GM23248 (cell line): ENCODE data around the gene VSIG8. TPM values are rescaled to one million over a fixed set of nuclear protein-coding genes. Genes with fewer than 3 reads are reported as not detected.

Experiments used
- DNase-seq: peaks from one replicate; pipeline ENCODE4 v3.0.0-alpha.2; 2015
- H2AFZ ChIP-seq: fragments of 200-600 bp; sonication (generic); 2 replicates; pipeline ENCODE4 v1.6.1; 2016; ENCODE audit warnings: antibody characterized with exemption
- H3F3A ChIP-seq: fragments of 200-600 bp; sonication (generic); 2 replicates; pipeline ENCODE4 v1.6.1; 2016; ENCODE audit warnings: mild to moderate bottlenecking, antibody characterized with exemption, mixed run types; ENCODE audit not compliant: insufficient read depth
- H3K27ac ChIP-seq: fragments of 200-600 bp; sonication (generic); 2 replicates; pipeline ENCODE4 v1.5.1; 2016; ENCODE audit warnings: mild to moderate bottlenecking
- H3K27me3 ChIP-seq: fragments of 200-600 bp; sonication (generic); replicated peaks from 2 replicates; pipeline ENCODE4 v1.6.1; 2016; ENCODE audit warnings: mild to moderate bottlenecking; ENCODE audit not compliant: insufficient read depth
- H3K36me3 ChIP-seq: fragments of 200-600 bp; sonication (generic); 2 replicates; pipeline ENCODE4 v1.6.1; 2016; ENCODE audit warnings: low read depth, mild to moderate bottlenecking
- H3K4me1 ChIP-seq: fragments of 200-600 bp; sonication (generic); 2 replicates; pipeline ENCODE4 v1.6.1; 2016; ENCODE audit warnings: mild to moderate bottlenecking; ENCODE audit not compliant: insufficient read depth
- H3K4me2 ChIP-seq: fragments of 200-600 bp; sonication (generic); one replicate; pipeline ENCODE4 v1.6.1; 2016; ENCODE audit warnings: mild to moderate bottlenecking; ENCODE audit not compliant: unreplicated experiment
- H3K4me3 ChIP-seq: fragments of 200-600 bp; sonication (generic); 2 replicates; pipeline ENCODE4 v1.5.1; 2016; ENCODE audit warnings: mild to moderate bottlenecking
- H3K79me2 ChIP-seq: fragments of 200-600 bp; sonication (generic); 2 replicates; pipeline ENCODE4 v1.6.1; 2016; ENCODE audit warnings: mild to moderate bottlenecking; ENCODE audit not compliant: insufficient read depth
- H3K9ac ChIP-seq: fragments of 200-600 bp; sonication (generic); 2 replicates; pipeline ENCODE4 v1.6.1; 2016; ENCODE audit warnings: mild to moderate bottlenecking
- H3K9me2 ChIP-seq: fragments of 200-600 bp; sonication (generic); 2 replicates; pipeline ENCODE4 v1.6.1; 2016; ENCODE audit warnings: mixed run types, mild to moderate bottlenecking, moderate library complexity; ENCODE audit not compliant: insufficient read depth
- H3K9me3 ChIP-seq: fragments of 200-600 bp; sonication (generic); one replicate; pipeline ENCODE4 v1.6.1; 2017; ENCODE audit warnings: low read depth
- H4K20me1 ChIP-seq: fragments of 200-600 bp; sonication (generic); 2 replicates; pipeline ENCODE4 v1.6.0; 2016; ENCODE audit not compliant: insufficient read depth
- EZH2 ChIP-seq: fragments of 200-600 bp; sonication (generic); IDR thresholded peaks from 2 replicates; pipeline ENCODE4 v1.6.1; 2018; ENCODE audit warnings: antibody characterized with exemption, mild to moderate bottlenecking; ENCODE audit not compliant: insufficient read depth, poor library complexity, severe bottlenecking
- EZH2phosphoT487 ChIP-seq: fragments of 200-600 bp; sonication (generic); IDR thresholded peaks from 2 replicates; pipeline ENCODE4 v1.6.1; 2018; ENCODE audit warnings: antibody characterized with exemption, moderate library complexity, mild to moderate bottlenecking, low read depth; ENCODE audit not compliant: insufficient read depth
- WGBS, 2 experiments: methylation state at CpG; one replicate each; pipeline ENCODE4 v1.1.6; 2015 to 2017; ENCODE audit warnings: low lambda C conversion rate in 2 of 2, low coverage in 1 of 2; ENCODE audit errors: missing lambda C conversion rate in 2 of 2; 5-methylcytosine and 5-hydroxymethylcytosine counted together
- in situ Hi-C: fragments of 300-500 bp; cut with MboI; formaldehyde crosslinking; loops from 2 replicates; pipeline ENCODE4 v1.15.0; 2020
- polyA plus RNA-seq: library from polyadenylated mRNA; unstranded; fragments of >200 nt; fragmentation: Nextera tagmentation; extraction: Ambion mirVana; gene quantifications from 2 replicates; pipeline ENCODE4 v1.2.1, GENCODE V29; 2016
- total RNA-seq: library from RNA; depleted of rRNA; stranded (reverse); fragments of >200 nt; shearing (Covaris generic); gene quantifications from 2 replicates; pipeline ENCODE4 v1.2.3, GENCODE V29; 2014

Gene VSIG8
- total and polyA plus RNA-seq, 2 experiments from 2014 or later = not detected

- no peak overlapping the region for H3K4me3 ChIP-seq
- H4K20me1 ChIP-seq = no peaks in the 10 kb centered on the region
- TF ChIP-seq EZH2 (no peak), EZH2phosphoT487 (no peak)
- peaks cover 8% of the 10 kb centered on the region for H3K4me1 ChIP-seq
- no peak overlapping the region for H3K4me2 ChIP-seq
- H2AFZ ChIP-seq = no peak overlapping the region
- H3F3A ChIP-seq = peaks cover 9% of the 10 kb centered on the region
- in situ Hi-C loops = no loop called here
- no peak overlapping the region for H3K9ac ChIP-seq
- H3K36me3 ChIP-seq = no peaks in the 10 kb centered on the region
- peak overlapping the region; percentile 51; the same call in 1 of the 2 replicates for H3K27ac ChIP-seq
- no peaks in the 10 kb centered on the region for H3K27me3 ChIP-seq
- H3K9me2 ChIP-seq = no peaks in the 10 kb centered on the region
- no peaks in the 10 kb centered on the region for H3K79me2 ChIP-seq
- 86% methylated on average over 8 of the region's 8 CpGs for WGBS, 2 experiments
- no peak for DNase-seq
- no peaks in the 10 kb centered on the region for H3K9me3 ChIP-seq
These were observed 31.7 kb downstream of the VSIG8 start for GRCh38 chr1:159830722-159831121.

GRCh38 chr1:159829822-159830465 lies 32.5 kb downstream of the VSIG8 start:
- Histone ChIP-seq H3K27ac (peak overlapping the region; percentile 51), H3K36me3 (no peaks in the 10 kb centered on the region), H4K20me1 (no peaks in the 10 kb centered on the region), H3K9me3 (no peaks in the 10 kb centered on the region), H3K9me2 (no peaks in the 10 kb centered on the region), H3K27me3 (no peaks in the 10 kb centered on the region), H3K4me3 (no peak overlapping the region), H3K4me1 (peaks cover 8% of the 10 kb centered on the region), H3K79me2 (no peaks in the 10 kb centered on the region), H3K4me2 (no peak overlapping the region), H3K9ac (no peak overlapping the region), H2AFZ (no peak overlapping the region), H3F3A (peaks cover 9% of the 10 kb centered on the region)
- 61 to 63% methylated on average over 18 of the region's 18 CpGs for WGBS, 2 experiments
- peak; percentile 87 for DNase-seq
- in situ Hi-C loops = no loop called here
- TF ChIP-seq EZH2 (no peak), EZH2phosphoT487 (no peak)

- Histone ChIP-seq H3F3A (peaks cover 9% of the 10 kb centered on the region), H3K4me1 (peaks cover 8% of the 10 kb centered on the region), H2AFZ (no peak overlapping the region), H4K20me1 (no peaks in the 10 kb centered on the region), H3K9me2 (no peaks in the 10 kb centered on the region), H3K27ac (no peak overlapping the region), H3K36me3 (no peaks in the 10 kb centered on the region), H3K4me3 (no peak overlapping the region), H3K9me3 (no peaks in the 10 kb centered on the region), H3K27me3 (no peaks in the 10 kb centered on the region), H3K79me2 (no peaks in the 10 kb centered on the region), H3K9ac (no peak overlapping the region), H3K4me2 (no peak overlapping the region)
- DNase-seq = no peak
- 94 to 95% methylated on average over 3 of the region's 3 CpGs for WGBS, 2 experiments
- in situ Hi-C loops = no loop called here
- TF ChIP-seq EZH2 (no peak), EZH2phosphoT487 (no peak)
These were observed 33.2 kb downstream of the VSIG8 start for GRCh38 chr1:159829273-159829634.

- in situ Hi-C loops = no loop called here
- Histone ChIP-seq H3K27ac (no peak overlapping the region), H3K4me2 (no peak overlapping the region)
These were observed 33.7 kb downstream of the VSIG8 start for GRCh38 chr1:159828581-159829272.

More at GRCh38 chr1:159828581-159829272, 33.7 kb downstream of the VSIG8 start:
- Histone ChIP-seq H3F3A (peaks cover 9% of the 10 kb centered on the region), H3K9me3 (no peaks in the 10 kb centered on the region), H3K9ac (no peak overlapping the region), H3K9me2 (no peaks in the 10 kb centered on the region), H3K79me2 (no peaks in the 10 kb centered on the region), H3K36me3 (no peaks in the 10 kb centered on the region), H2AFZ (no peak overlapping the region), H3K4me3 (no peak overlapping the region), H3K27me3 (no peaks in the 10 kb centered on the region; the same call in 1 of the 2 replicates), H3K4me1 (peaks cover 8% of the 10 kb centered on the region), H4K20me1 (no peaks in the 10 kb centered on the region)
- WGBS, 2 experiments = 86 to 89% methylated on average over 11 of the region's 11 CpGs
- TF ChIP-seq EZH2phosphoT487 (no peak), EZH2 (no peak)
- DNase-seq = no peak
